ENCODE results near the gene TMEM200A.
A peak's percentile ranks its signal among the peaks of the same experiment; 100 is the strongest.

The TMEM200A gene

DNA sequence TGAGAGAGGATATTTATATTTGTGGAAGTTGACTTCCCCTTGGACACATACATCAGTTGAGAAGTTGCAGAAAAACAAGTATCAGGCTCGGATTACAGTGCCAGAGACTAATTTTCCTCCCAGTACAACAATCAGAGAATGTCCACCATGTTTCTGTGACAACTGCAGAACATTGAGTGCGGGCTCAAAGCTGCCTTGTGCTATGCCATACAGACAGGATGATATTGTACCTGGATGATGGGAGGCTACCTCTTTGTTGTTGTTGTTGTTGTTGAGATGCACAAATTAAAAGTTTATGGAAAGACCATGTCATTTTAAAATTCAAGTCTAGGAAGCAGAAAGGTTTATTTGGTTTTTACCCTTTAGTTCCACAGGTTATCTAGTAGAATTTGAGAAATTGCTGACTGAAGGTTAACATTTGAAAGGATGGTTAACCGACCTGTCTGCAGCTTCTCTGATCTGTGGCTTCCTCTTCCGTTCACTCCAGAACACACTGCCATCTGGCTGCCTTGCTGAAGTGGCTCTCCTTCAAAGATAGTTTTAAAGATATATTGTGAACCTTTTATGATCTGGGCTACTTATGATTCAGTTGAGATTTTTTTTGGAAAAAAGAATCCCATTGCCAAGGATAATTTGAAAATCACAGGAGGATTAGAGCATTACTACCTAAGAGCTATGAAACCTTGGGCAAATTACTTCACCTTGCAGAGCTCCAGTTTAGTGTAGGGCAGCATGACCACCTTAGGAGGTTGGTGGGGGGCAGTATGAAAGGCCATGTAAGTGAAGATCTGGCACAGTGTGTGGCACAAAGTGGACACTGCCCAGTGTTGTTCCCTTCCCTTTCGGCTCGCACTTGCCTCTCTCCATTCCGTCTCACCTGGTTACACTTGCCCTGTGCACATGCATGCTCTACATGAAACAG is 15.9 kb downstream of the TMEM200A start:
- TF ChIP-seq, protein P1, sequence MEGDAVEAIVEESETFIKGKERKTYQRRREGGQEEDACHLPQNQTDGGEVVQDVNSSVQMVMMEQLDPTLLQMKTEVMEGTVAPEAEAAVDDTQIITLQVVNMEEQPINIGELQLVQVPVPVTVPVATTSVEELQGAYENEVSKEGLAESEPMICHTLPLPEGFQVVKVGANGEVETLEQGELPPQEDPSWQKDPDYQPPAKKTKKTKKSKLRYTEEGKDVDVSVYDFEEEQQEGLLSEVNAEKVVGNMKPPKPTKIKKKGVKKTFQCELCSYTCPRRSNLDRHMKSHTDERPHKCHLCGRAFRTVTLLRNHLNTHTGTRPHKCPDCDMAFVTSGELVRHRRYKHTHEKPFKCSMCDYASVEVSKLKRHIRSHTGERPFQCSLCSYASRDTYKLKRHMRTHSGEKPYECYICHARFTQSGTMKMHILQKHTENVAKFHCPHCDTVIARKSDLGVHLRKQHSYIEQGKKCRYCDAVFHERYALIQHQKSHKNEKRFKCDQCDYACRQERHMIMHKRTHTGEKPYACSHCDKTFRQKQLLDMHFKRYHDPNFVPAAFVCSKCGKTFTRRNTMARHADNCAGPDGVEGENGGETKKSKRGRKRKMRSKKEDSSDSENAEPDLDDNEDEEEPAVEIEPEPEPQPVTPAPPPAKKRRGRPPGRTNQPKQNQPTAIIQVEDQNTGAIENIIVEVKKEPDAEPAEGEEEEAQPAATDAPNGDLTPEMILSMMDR (IDR thresholded peaks at IDR 0.05; ENCODE audit: control insufficient read depth, extremely low read depth, insufficient read depth): peak; percentile 33
- no peak for DNase-seq (ENCODE audit: low read depth)
- no peak overlapping the region for H3K4me3 ChIP-seq (ENCODE audit: low read depth, low read length)

- TF ChIP-seq, protein P1 (IDR thresholded peaks at IDR 0.05; ENCODE audit: control insufficient read depth, extremely low read depth, insufficient read depth): no peak
- no peak for DNase-seq (ENCODE audit: low read depth)
- no peak overlapping the region for H3K4me3 ChIP-seq (ENCODE audit: low read depth, low read length)
Observed at GRCh38 chr6:130382872-130383490, 17.2 kb downstream of the TMEM200A start.

GRCh38 chr6:130385064-130385695 is 19.4 kb downstream of the TMEM200A start:
- no peak overlapping the region for H3K4me3 ChIP-seq (ENCODE audit: low read depth, low read length)
- TF ChIP-seq, protein P1 (IDR thresholded peaks at IDR 0.05; ENCODE audit: control insufficient read depth, extremely low read depth, insufficient read depth): no peak
- no peak for DNase-seq (ENCODE audit: low read depth)

GRCh38 chr6:130389142-130389541 is 23.3 kb downstream of the TMEM200A start:
- TF ChIP-seq, protein P1 (IDR thresholded peaks at IDR 0.05; ENCODE audit: control insufficient read depth, extremely low read depth, insufficient read depth): no peak
- DNase-seq (ENCODE audit: low read depth): no peak
- H3K4me3 ChIP-seq (ENCODE audit: low read depth, low read length): no peak overlapping the region

DNA sequence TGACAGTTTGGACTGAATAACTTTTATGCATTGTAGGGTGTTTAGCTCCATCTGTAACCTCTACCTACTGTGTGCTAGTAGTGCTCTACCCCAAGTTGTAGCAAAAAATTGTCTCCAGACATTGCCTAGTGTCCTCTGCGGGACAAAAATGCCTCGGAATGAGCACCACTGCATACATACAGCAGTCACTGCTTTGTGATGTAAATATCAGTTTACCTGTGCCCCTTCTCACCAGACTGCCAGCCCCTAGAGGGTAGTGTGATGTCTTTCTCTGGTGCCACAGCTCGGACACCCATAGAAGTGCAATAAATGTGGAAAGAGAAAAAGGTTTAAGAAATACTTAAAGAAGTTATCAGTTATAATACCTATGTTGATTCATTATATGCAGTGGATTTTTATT is 25.1 kb downstream of the TMEM200A start:
- TF ChIP-seq, protein P1 (IDR thresholded peaks at IDR 0.05; ENCODE audit: control insufficient read depth, extremely low read depth, insufficient read depth): no peak
- DNase-seq (ENCODE audit: low read depth): no peak
- H3K4me3 ChIP-seq (ENCODE audit: low read depth, low read length): no peak overlapping the region

GRCh38 chr6:130393306-130393705 is 27.5 kb downstream of the TMEM200A start:
- no peak overlapping the region for H3K4me3 ChIP-seq (ENCODE audit: low read depth, low read length)
- TF ChIP-seq, protein P1 (IDR thresholded peaks at IDR 0.05; ENCODE audit: control insufficient read depth, extremely low read depth, insufficient read depth): no peak
- DNase-seq (ENCODE audit: low read depth): no peak
